COLO668 (cell line): ENCODE results near the gene RNASEH2C.
A peak's percentile ranks its signal among the peaks of the same experiment; 100 is the strongest.
"Not testable (repeated sequence)": the region's sequence is repeated elsewhere in the genome, so short reads cannot be mapped to it uniquely, and the experiment has no call there.

Experiments
- DNase-seq: peaks from one replicate; lab custom pipeline; 2025; ENCODE audit not compliant: unreplicated experiment; lab: John Stamatoyannopoulos, UW

RNASEH2C gene

DNA sequence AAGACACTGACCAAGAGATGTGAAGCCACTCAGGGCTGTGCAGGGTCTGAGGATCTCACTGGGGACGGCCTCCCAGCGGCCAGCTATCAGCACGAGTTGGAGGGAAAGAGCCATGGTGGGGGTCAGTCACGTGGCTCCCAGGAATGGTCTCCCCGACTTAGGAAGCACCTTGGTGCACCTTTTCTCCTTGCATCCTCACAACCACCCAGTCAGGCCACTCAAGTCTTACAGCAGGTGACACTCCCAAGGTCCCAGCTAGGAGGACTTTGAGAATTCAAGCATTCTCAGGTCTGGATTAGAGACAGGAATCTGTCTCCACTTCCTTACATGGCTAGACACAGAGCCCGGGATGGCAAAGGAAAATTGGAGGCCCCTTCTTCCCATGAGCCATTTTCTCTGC is 2.7 kb downstream of the RNASEH2C start:
- no peak for DNase-seq

DNA sequence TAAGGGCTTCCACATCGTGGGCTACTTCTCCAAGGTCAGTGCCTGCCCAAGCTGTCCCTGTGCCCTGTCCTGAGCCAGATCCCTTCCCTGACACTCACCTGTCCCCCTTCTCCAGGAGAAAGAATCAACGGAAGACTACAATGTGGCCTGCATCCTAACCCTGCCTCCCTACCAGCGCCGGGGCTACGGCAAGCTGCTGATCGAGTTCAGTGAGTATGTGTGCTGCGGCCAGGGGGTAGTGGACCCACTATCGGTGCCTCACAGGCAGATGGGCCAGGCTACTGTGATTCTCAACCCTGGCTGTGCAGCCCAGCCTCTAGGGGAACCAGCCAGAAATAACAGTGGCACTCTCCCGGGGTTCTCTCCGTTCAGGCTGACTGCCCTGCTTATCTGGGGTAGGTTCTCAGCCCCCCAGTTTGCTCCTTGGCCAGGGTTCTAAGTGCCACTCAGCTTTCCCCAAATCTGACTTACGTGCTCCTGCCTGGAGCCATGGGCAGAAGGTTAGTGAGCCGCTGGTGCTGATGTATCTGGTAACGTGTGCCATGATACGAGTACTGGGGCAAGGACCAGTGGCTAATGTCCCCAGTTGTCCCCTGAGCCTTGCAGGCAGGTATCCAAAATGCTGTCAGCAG is 3.7 kb downstream of the RNASEH2C start:
- no peak for DNase-seq

DNA sequence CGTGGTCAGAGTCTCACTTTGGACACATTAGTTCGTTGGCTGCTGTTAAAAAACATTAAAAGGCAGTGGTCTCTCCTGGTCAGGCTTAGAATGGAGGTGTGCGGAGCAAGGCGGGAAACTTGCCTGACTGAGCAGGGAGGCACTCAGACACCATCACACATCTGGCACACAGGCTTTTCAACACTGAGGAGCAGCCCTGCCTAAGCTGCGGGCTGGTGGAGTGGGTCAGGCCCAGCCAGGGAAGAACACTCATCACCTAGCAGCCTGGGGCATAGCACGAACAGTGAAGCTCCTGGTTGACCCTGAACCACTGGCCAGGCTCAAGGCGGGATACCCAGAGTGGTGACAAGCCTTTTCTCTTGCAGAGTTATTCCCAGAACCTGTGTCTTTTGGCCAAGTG is 4.3 kb downstream of the RNASEH2C start:
- no peak for DNase-seq

DNA sequence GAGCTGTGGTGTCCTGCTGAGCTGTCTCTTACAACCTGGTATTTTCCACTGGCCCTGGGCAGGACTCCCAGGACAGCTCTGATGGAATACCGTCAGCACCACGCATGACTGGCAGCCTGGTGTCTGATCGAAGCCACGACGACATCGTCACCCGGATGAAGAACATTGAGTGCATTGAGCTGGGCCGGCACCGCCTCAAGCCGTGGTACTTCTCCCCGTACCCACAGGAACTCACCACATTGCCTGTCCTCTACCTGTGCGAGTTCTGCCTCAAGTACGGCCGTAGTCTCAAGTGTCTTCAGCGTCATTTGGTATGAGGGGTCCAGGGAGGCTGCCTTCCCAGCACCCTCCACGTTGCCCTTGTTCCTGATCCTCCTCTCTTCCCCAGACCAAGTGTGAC is 6.2 kb downstream of the RNASEH2C start:
- no peak for DNase-seq

DNA sequence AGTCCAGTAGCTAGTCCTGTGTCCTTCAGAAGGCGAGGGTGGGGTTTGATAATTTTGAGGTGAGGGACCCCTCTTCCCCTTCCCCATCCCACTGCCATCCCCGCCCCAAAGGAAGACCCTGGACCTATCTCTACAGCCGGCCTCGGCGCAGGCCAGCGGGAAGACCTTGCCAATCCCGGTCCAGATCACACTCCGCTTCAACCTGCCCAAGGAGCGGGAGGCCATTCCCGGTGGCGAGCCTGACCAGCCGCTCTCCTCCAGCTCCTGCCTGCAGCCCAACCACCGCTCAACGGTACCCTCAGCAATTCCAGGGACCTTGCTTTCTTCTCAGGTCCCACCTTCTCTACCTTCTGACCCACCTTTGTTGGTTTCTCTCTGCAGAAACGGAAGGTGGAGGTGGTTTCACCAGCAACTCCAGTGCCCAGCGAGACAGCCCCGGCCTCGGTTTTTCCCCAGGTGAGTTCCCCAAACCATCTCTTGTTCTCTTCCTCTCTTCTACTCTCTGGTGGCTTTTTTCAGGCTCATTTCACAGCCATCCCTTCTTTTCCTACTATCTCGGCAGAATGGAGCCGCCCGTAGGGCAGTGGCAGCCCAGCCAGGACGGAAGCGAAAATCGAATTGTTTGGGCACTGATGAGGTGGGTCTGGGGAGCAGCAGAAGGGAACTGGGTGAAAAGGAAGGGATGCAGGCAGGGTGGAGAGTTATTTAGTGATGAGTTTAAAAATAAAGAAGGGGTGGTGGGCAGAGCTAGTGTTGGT is 7.2 kb downstream of the RNASEH2C start:
- DNase-seq: no peak

DNA sequence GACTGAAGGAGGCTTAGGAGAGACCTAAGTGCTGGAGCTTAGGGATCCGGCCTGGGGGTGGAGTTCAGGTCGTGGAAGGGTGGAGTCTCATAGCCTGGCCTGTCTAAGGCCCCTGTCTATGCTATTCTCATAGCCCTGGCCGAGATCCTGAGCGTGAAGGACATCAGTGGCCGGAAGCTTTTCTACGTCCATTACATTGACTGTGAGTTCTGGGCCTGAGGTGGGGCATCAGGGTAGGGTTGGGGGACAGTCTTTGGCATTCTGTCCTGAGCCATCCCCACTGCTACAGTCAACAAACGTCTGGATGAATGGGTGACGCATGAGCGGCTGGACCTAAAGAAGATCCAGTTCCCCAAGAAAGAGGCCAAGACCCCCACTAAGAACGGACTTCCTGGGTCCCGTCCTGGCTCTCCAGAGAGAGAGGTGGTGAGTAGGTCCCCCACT is 7.9 kb downstream of the RNASEH2C start:
- no peak for DNase-seq

DNA sequence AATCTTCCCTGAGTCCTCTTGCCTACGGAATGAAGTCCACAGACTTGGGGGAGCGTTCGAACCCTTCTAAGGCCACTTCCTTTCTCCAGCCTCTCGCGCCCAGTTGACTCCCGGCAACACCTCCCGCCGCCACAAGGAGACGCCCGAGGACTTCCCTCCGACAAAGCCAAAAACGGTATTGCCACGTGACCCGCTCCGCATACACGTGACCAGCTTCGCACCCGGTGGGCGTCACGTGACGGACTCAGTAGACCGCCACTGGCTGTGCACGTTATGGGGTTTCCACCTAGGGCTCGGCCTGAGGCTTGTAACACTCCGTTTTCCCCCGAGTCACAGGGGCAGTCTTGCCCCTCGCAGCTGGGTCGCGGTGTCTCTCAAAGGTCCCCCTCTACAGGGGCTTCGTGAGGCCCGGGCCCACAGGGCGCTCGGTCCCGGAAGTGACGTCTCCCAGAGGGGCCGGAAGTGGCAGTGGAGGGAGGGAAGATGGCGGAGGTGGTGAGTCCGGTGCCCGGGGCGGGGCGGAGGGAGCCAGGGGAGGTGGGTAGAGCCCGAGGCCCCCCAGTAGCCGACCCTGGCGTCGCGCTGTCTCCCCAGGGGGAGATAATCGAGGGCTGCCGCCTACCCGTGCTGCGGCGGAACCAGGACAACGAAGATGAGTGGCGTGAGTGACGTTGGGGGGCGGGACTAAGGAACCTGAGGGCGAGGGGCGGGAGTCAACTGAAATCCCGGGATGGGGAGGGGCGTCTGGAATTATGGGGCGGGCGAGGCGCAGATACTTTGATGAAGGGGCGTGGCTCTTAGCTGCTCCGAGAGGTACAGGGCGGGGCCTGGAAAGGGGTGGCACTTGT is 8.6 kb downstream of the RNASEH2C start, which contains the start of gene KAT5:
KAT5 (plus strand) TSS at position 468 of the 848 bp plus-strand sequence; CDS start at position 484, 16 bp downstream.
- DNase-seq: peak; percentile 96

DNA sequence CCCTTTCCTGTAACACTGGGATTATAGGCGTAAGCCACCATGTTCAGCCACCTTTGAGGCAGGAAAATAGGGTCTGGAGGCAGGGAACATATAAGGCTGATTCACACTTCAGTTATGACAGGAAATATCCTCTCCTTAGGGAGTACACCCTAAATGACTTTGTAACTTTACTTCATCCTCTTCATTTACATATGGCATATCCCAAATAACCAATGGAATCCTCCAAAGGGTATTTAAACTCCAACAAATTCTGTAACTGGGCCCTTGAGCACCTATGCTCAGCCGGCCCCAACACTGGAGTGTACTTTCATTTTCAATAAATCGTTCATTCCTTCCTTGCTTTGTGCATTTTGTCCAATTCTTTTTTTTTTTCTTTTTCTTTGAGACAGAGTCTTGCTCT is 10.2 kb downstream of the RNASEH2C start:
- no peak for DNase-seq

DNA sequence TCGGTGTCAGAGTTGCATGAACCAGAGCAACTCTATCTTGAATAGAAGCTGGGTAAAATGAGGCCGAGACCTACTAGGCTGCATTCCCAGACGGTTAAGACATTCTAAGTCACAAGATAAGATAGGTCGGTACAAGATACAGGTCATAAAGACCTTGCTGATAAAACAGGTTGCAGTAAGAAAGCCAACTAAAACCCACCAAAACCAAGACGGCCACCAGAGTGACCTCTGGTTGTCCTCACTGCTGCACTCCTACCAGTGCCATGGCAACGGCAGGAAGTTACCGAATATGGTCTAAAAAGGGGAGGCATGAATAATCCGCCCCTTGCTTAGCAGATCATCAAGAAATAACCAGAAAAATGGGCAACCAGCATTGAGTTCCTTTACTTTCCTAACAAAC is 10.9 kb downstream of the RNASEH2C start:
- no peak for DNase-seq

DNA sequence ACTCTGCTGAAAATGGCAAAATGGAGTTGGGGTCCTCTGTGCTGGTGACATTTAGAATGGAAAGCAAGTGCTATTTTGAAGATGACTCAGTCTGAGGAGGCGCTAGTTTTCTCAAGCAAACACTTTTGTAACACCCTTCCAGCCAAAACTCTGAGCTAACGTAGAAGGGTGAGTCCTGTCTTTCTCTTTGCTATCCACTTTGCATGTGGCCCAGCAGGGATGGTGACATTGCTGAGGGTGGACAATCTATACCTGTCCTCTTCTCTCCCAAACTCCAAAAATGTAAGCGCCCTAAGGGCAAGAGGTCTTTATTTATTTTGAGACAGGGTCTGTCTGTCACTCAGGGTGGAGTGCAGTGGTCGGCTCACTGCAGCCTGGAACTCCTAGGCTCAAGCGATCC is 12.1 kb downstream of the RNASEH2C start:
- no peak for DNase-seq

DNA sequence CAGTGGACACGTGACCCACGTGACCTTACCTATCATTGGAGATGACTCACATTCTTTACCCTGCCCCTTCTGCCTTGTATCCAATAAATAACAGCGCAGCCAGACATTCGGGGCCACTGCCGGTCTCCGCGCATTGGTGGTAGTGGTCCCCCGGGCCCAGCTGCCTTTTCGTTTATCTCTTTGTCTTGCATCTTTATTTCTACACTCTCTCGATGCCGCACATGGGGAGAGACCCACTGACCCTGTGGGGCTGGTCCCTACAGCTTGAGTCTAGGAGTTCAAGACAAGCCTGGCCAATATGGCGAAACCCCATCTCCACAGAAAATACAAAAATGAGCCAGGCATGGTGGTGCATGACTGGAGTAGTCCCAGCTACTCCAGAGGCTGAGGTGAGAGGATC is 13.6 kb downstream of the RNASEH2C start:
- not testable (repeated sequence) for DNase-seq

DNA sequence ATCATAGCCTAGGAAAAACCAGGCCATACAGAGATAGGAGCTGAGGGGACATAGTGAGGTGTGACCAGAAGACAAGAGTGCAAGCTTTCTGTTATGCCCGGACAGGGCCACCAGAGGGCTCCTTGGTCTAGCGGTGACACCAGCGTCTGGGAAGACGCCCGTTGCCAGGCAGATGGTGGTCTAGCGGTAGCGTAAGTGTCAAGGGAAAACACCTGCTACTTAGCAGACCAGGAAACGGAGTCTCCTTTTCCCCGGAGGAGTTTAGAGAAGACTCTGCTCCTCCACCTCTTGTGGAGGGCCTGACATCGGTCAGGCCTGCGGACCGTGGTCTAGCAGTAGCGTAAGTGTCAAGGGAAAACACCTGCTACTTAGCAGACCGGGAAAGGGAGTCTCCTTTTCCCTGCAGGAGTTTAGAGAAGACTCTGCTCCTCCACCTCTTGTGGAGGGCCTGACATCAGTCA is 14.3 kb downstream of the RNASEH2C start:
- peak; percentile 44 for DNase-seq

DNA sequence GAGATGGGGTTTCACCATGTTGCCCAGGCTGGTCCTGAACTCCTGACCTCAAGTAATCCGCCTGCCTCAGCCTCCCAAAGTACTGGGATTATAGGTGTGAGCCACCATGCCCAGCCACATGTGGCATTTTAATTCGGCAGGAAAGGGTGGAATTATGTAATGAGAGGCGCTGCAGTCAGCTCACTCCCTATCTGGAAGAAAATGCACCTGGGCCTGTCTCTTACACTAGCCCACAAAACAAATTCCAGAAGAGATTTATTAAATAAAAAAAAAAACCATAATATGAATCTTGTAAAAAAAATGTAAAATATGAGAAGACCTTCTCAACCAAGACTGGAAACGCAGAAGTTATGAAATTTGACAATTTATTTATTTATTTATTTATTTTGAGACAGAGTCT is 16.8 kb downstream of the RNASEH2C start:
- no peak for DNase-seq

DNA sequence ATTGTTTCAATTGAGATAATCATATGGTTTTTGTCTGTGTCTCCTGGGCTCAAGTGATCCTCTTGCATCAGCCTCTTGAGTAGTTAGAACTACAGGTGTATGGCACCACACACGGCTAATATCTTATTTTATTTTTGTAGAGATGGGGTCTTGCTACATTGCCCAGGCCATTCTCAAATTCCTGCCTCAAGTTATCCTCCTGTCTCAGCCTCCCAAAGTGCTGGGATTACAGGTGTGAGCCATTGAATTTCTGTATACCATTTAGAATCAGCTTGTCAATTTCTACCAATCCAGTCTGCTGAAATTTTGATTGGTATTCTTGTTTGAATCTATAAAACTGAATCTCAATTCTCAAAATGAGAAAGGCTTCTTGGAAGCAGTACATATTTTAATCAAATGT is 18.9 kb downstream of the RNASEH2C start:
- DNase-seq: no peak

DNA sequence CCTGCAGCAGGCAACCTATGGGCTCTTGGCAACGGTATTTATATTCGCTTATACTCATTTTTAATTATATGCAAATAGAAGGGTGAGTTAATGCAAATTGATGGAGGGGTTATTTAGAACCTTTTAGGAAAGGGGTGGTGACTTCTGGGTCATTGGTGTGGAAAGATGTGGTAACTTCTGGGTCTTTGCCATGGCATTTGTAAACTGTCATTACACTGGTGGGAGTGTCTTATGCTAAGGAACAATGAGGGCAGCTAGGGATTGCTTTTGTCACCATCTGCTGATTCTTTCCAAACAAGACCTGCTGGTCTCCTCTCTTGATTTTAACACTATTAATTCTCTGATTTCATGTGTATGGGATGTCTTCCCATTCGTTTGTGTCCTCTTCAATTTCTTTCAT is 20.2 kb downstream of the RNASEH2C start:
- DNase-seq: no peak

DNA sequence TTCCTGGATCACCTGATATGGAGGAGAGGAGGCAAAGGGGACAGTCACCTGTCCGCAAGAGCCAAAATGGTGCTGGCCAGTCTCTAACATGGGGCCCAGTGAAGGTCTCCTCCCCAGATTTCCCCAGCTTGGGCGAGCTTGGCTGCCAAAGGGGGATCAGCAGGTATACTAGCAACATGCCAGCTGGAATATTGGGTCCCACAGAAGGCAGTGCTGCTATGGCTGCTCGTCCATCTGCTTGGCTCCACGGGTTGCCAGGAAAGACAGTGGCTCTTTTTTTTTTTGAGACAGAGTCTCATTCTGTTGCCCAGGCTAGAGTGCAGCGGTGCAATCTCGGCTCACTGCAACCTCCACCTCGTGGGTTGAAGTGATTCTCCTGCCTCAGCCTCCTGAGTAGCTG is 21.3 kb downstream of the RNASEH2C start:
- no peak for DNase-seq

DNA sequence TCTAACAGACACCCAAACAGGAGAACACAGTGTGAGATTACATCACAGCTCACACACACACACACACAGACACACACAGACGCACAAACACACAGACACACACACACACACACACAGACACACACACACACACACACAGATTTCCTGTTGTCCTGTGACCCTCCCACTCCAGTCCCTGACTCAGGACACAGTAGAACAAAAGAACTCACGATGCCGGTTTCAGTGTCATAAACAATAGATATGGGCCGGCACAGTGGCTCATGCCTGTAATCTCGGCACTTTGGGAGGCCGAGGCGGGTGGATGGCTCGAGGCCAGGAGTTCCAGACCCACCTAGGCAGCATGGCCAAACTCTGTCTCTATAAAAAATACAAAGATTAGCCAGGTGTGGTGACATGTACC is 22.4 kb downstream of the RNASEH2C start:
- DNase-seq: no peak

DNA sequence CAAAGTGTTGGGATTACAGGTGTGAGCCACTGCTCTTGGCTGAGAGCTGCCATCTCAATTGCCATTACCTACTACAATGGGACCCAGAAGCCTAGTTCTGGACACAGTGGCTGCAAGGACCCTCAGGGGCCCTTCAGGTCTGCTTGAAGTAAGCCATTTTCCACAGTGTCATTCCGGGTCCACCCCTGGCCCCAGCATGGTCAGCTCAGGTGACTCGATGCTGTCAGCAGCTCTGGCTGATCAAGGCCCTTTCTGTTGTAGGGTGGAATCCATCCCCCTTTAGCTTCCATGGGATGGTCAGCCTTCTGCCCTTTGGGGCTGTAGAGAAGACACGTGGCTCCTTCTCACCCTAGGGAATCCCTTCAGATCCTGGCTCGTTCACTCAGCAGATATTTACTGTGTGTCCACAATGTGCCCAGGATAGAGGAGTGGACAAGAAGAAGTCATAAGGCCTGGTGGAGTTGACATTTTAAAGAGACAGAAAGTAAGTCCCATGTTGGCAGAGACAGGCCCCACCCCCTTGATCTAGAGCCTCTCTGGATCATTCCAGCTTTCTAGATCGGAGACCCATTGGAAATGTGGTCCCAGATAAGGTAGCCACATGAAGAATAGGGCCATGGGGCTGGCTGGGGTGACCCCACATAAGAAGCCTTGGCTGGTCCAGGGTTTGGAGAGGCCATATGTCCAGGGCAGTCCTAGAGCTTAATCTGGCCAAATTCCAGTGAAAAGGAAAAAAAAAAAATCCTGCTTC is 23.6 kb downstream of the RNASEH2C start:
- DNase-seq: no peak

DNA sequence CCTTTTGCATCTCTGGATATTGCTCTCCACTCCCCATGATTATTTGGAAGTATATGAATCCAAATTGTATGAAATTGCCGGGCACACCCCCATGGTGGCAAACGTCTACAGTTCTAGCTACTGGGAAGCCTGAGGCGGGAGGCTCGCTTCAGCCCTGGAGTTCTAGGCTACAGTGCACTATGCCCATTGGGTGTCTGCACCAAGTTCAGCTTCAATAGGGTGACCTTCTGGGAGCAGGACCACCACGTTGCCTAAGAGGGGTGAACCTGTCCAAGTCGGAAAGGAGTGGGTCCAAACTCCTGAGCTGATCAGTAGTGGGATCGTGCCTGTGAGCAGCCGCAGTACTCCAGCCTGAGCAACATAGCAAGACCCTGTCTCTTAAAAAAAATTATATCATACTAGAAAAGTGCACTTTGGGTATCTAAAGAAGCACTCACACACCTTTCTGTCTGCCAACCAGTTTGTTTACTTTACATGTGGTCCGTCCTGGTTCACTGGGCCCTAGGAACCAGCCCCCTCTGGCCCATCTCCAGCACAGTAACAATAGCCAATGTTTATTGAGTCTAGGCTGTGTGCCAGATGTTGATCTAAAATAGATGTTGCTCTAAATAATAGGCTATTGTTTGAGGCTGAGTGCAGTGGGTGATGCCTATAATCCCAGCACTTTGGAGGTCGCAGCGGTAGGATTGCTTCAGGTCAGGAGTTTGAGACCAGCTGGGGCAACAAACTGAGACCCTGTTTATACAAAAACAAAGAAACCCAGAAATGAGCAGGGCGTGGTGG is 24.9 kb downstream of the RNASEH2C start:
- DNase-seq: peak; percentile 88

DNA sequence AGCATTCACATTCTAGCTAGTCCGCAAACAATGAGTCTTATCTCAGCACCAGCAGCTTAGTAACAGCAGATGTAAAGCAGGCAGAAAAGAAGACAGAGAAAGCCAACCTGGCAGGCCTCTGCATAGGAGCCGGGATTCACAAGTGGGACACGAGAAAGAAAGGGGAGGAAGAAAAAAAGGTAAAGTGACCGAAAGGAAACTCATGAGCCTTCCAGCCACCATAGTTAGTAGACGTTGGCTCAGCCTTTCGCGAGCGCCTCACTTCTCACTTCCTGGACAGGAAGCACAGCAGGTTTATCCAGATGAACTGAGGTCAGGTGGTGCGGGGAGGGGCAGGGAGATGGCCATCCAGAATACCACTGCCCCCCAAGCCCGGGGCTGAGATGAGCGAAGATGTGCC is 28.2 kb downstream of the RNASEH2C start:
- no peak for DNase-seq
